NCI-H2227 (cell line): Measurements from ENCODE around the gene ERGIC1.

ENCODE experiments used
- DNase-seq: peaks from one replicate; lab custom pipeline; 2025; ENCODE audit not compliant: unreplicated experiment; lab: John Stamatoyannopoulos, UW

ERGIC1 gene

GRCh38 chr5:172898843-172899369, 64.9 kb downstream of the ERGIC1 start:
- DNase-seq = no peak

GRCh38 chr5:172899436-172899835, 65.4 kb downstream of the ERGIC1 start:
- no peak for DNase-seq

- no peak for DNase-seq
These were observed 67.1 kb downstream of the ERGIC1 start for GRCh38 chr5:172901012-172901780.

- no peak for DNase-seq
These were observed 67.9 kb downstream of the ERGIC1 start for GRCh38 chr5:172901788-172902496.

GRCh38 chr5:172902497-172903472, 68.7 kb downstream of the ERGIC1 start:
- DNase-seq = peak; percentile 1

GRCh38 chr5:172903790-172904189, 69.7 kb downstream of the ERGIC1 start:
- no peak for DNase-seq

GRCh38 chr5:172904312-172904642, 70.2 kb downstream of the ERGIC1 start:
- DNase-seq = no peak

GRCh38 chr5:172904643-172905345, 70.7 kb downstream of the ERGIC1 start:
- no peak for DNase-seq

- no peak for DNase-seq
These were observed 71.5 kb downstream of the ERGIC1 start for GRCh38 chr5:172905346-172906140.

GRCh38 chr5:172906436-172906835, 72.4 kb downstream of the ERGIC1 start:
- no peak for DNase-seq

GRCh38 chr5:172906888-172907287, 72.8 kb downstream of the ERGIC1 start:
- DNase-seq = no peak

GRCh38 chr5:172907657-172908056, 73.6 kb downstream of the ERGIC1 start:
- DNase-seq = no peak

- DNase-seq = no peak
These were observed 74.6 kb downstream of the ERGIC1 start for GRCh38 chr5:172908662-172909061.

- DNase-seq = no peak
These were observed 76.0 kb downstream of the ERGIC1 start for GRCh38 chr5:172909931-172910502.

GRCh38 chr5:172910828-172911627, 77.0 kb downstream of the ERGIC1 start:
- no peak for DNase-seq

GRCh38 chr5:172911628-172911880, 77.5 kb downstream of the ERGIC1 start:
- no peak for DNase-seq

- DNase-seq = no peak
These were observed 77.9 kb downstream of the ERGIC1 start for GRCh38 chr5:172911976-172912375.

- no peak for DNase-seq
These were observed 79.2 kb downstream of the ERGIC1 start for GRCh38 chr5:172913117-172913850.
